HG03108 (cell line): ENCODE data around the gene UBAC1.
"Not testable (repeated sequence)": the region's sequence is repeated elsewhere in the genome, so short reads cannot be mapped to it uniquely, and the experiment has no call there.

Source experiments
- ATAC-seq: cut with Tn5 transposase; IDR thresholded peaks from one replicate; pipeline ENCODE4 v1.9.1; 2021; ENCODE audit warnings: moderate library complexity; ENCODE audit not compliant: unreplicated experiment

Gene UBAC1

DNA sequence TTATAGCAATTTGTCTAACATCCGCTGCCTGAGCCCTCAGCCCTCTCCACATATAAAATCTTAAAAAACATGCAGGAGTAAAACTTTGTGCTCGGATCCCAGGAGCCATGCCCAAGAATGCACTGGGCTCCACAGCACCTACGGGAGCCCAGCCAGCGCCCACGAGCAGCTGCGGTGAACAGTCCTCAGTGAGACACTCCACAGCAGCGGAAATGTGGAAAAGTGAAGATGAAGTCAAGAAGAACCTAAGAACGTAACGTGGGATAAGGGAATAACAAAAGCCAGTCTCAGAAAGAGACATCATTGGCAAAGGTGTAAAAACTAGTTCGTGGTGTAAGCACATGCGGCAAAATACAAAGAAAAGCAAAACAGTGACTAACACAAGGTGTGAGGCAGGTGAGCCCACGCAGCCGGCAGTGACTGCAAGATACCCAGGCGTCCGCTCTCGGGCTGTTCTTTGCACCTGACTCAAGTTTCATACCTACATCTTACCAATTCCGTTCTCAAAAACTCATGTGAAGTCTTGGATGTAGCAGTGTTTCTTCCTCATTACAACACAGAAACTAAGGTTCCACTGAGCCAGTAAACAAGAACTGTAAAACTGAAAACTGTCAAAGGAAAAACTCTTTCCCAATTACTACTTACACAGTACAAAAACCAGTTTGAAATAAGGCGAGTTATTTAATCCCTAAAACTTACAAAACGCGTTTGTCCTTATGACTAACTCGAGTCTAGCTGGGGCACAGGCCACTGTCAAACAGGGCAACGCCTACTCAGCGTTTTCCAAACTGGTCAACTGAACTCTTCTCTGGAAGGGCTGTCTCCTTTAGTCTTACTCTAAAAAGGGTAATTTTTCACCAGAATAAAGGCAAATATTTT is 55.6 kb downstream of the UBAC1 start:
- no peak for ATAC-seq

DNA sequence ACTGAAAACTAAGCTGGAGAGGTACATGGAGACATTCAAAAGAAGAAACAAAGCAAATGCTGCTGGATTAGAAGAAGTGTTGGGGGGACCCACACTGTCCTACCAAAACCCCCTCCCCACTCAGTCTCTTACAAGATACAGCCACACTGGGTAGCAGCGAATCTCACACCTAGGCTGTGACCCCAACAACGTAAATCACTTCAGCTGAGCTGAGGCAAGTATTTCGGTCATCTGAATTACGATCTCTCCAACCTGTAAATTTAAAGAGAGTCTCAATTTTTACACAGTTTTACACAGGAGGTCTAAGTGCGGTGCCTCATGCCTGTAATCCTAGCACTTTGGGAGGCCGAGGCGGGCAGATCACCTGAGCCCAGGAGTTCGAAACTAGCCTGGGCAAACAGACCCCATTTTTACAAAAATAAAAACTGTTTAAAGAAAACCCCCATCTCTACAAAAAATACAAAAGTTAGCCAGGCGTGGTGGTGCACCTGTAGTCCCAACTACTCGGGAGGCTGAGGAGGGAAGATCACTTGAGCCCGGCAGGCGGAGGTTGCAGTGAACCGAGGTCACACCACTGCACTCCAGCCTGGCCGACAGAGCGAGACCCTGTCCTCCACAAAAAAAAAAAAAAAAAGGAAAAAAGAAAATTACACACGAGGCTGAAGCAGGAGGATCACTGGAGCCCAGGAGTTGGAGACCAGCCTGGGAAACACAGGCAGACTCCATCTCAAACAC is 57.2 kb downstream of the UBAC1 start:
- no peak for ATAC-seq

DNA sequence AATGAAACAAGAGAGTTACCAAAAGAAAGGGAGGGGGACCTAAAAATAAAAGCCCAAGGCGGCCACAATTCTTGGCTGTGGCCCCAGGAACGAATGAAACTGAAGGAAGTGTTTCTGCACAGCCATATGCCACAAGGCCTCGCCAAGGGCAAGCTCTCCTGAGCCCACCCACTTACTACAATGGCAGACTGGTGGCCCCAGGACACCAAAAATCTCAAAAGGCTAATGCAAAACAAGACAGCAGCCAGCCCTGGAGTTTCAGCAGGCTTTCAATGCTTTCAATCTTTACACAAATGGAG is 57.9 kb downstream of the UBAC1 start:
- ATAC-seq, result no peak

- no peak for ATAC-seq
Measured at GRCh38 chr9:135902655-135903357, 58.4 kb downstream of the UBAC1 start.

DNA sequence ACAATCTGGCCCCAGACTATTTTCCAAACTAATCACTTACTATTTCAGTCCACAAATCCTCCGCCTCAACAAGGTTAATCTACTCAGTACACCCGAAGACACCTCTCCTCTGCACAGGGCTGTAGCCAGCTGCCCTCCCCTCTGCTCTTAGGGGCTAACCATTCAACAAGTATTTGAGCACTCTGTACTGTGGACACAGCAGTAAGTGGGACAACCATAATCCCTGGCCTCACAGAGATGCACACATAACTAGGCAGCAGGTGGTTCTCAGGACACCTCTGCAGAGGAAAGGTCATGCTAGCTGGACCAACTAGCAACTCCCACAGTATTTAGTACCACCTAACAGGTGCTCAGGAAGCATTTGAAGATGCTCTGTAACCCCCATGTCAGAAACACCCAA is 59.3 kb downstream of the UBAC1 start:
- ATAC-seq, result no peak

GRCh38 chr9:135901031-135901758 is 60.0 kb downstream of the UBAC1 start:
- ATAC-seq, result no peak

DNA sequence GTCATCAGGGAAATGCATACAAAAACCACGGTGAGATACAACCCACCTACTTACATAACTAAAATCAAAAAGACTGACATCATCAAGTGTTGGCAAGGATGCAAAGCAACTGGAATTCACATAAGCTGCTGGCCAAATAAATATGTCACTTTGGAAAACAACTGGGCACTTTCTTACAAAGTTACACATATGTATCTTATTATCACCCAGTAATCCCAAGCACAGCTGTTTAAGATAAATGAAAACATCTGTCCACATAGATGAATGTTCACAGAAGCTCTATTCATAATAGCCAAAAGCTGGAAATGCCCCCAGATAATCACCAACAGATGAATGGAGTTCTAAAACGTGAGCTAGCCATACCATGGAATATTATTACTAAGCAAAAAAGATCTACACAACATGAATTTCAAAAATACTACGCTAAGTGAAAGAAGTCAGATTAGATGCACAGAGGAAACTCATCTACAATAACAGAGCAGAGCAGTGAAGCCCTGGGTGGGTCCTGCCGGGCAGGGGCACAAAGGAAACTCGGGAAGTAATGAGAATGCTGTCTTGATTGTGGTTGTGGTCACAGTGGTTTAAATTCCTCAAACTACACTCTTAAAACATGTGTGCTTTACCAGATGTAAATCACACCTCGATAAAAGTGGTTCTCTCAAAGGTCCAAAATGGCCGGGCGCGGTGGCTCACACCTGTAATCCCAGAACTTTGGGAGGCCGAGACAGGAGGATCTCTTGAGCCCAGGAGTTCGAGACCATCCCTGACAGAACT is 62.4 kb downstream of the UBAC1 start:
- no peak for ATAC-seq

GRCh38 chr9:135896626-135897025 is 64.5 kb downstream of the UBAC1 start:
- ATAC-seq, result no peak

GRCh38 chr9:135896205-135896604 is 65.0 kb downstream of the UBAC1 start:
- no peak for ATAC-seq

DNA sequence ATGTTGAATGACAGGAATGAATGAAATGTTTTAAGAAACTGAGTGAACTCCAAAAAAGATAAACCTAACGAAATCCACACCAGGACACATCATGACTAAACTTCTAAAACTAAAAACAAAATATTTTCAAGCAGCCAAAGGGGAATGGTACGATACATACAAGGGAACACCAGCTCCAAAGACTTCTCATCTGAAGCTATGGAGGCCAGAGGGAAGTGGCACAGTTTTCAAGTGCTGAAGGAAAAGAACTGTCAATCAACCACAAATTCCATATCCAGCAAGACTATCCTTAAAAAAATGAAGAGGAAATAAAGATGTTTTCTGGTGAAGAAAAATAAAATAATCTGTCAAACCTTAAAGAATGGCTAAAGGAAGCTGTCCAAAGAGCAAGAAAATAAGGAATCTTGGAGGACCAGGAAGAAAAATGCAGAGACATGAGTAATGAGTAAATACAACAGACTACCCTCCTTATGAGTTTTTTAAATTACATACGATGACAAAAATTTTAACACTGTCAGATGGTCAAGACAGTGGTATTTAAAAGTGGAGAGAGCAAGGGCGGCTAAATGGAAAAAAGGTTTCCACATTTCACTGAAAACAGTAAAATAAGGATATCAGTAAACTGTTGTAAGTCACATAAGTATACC is 65.8 kb downstream of the UBAC1 start:
- no peak for ATAC-seq

DNA sequence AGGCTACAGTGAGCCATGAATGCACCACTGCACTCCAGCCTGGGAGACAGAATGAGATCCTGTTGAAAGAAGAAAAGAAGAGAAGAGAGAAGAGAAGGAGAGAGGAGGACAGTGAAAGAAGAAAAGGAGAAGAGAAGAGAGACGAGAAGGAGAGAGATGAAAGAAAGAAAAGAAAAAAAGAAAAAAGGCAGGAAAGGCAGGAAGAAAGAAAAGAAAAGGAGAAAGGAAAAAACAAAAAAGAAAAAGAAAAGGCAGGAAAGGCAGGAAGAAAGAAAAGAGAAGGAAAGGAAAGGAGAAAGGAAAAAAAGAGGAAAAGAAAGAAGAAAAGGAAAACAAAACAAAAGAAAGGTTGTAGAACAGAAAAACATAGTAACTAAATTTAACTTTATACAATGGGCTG is 68.1 kb downstream of the UBAC1 start:
- no peak for ATAC-seq

GRCh38 chr9:135892327-135892726 is 68.8 kb downstream of the UBAC1 start:
- ATAC-seq, result not testable (repeated sequence)

GRCh38 chr9:135891027-135891631 is 70.0 kb downstream of the UBAC1 start:
- ATAC-seq, result no peak

- ATAC-seq, result no peak
Measured at GRCh38 chr9:135890190-135891026, 70.8 kb downstream of the UBAC1 start.

DNA sequence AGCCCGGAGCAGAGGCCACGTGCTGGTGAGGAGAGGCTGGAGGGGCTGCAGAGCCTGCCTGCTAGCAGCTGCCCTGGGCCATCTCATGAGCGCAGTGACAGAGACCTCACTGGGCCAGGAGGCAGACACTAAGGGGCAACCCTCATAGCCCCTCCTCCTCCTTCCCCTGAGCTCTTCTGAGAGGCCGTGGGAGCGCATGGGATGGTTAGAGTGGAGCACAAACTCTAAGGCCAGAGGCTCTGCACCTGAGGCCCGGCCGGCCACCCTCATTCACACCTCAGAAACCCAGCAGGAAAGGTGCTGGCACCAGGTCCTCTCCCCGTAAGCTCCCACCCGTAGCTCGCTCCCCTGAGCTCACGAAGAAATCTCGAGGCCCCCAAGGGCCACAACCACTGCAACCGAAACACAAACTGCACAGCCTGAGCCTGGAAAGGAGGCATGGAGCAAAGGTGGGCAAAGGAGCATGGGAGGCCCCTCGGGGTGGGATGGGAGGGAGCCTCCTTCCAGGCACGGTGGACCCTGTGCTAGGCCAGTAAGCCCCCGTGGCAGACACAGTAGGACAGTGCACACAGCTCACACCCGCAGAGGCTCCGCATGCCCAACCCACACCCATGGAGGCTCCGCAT is 71.5 kb downstream of the UBAC1 start:
- ATAC-seq, result no peak

- ATAC-seq, result no peak
Measured at GRCh38 chr9:135888766-135889394, 72.3 kb downstream of the UBAC1 start.

DNA sequence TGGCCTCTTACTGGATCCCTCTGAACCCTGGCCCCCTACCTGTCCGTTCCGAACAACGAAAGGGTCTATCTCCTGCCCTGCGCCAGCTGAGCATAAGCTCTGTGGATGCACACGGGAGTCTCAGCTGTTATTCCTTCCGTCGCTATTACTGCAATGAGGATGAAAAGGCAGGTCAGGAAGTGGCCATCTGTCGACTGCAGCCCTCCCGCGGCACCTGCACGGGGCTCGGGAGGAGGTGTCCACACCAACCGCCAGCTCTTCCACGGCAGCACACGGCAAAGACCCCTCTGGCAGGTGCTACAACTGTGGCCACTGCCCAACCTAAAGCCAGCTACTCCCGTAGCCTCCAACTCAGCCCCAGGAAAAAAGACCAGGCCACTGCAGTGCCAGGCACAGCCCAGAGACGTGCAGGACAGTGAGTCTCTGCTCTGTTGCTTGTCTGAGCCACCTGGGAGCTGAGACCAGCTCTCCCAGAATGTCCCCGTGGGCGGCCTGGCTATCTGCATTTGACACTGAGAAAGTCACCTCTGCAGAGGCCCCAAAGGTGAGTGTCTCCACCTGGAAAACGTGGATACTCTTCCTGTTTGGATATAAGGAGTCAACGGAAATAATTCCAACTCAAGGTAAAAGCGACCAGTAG is 72.9 kb downstream of the UBAC1 start:
- ATAC-seq, result no peak
